GM23338 (cell line): ENCODE results near the gene CHN2. TPM values are rescaled to one million over a fixed set of nuclear protein-coding genes. Genes with fewer than 3 reads are reported as not detected.

Experiments
- ATAC-seq: fragments of 200-7000 bp; cut with Tn5 transposase; 3 replicates; pipeline ENCODE4 v1.9.1; 2020
- DNase-seq: peaks from one replicate; pipeline ENCODE4 v3.0.0-alpha.2; 2015; ENCODE audit warnings: low spot score
- H2AFZ ChIP-seq: fragments of 200-600 bp; sonication (generic); 2 replicates; pipeline ENCODE4 v1.8.0; 2016; ENCODE audit warnings: antibody characterized with exemption, mild to moderate bottlenecking, moderate library complexity
- H3F3A ChIP-seq: fragments of 200-600 bp; sonication (generic); replicated peaks from 2 replicates; pipeline ENCODE4 v1.8.0; 2017; ENCODE audit warnings: antibody characterized with exemption, mixed run types, low read depth
- H3K27ac ChIP-seq: fragments of 200-600 bp; sonication (generic); 2 replicates; pipeline ENCODE4 v1.6.1; 2016; ENCODE audit warnings: low read depth
- H3K27me3 ChIP-seq: fragments of 200-600 bp; sonication (generic); 2 replicates; pipeline ENCODE4 v1.8.0; 2016; ENCODE audit warnings: mild to moderate bottlenecking, mixed run types, moderate library complexity; ENCODE audit not compliant: insufficient read depth
- H3K36me3 ChIP-seq: fragments of 200-600 bp; sonication (generic); 2 replicates; pipeline ENCODE4 v1.8.0; 2016; ENCODE audit warnings: mild to moderate bottlenecking; ENCODE audit not compliant: insufficient read depth
- H3K4me1 ChIP-seq: fragments of 200-600 bp; sonication (generic); 2 replicates; pipeline ENCODE4 v1.8.0; 2016; ENCODE audit warnings: mild to moderate bottlenecking, moderate library complexity; ENCODE audit not compliant: insufficient read depth
- H3K4me2 ChIP-seq: fragments of 200-600 bp; sonication (generic); 2 replicates; pipeline ENCODE4 v1.7.1; 2017; ENCODE audit warnings: mixed run types
- H3K4me3 ChIP-seq: fragments of 200-600 bp; sonication (generic); 2 replicates; pipeline ENCODE4 v1.6.1; 2016; ENCODE audit warnings: mixed run types
- H3K79me2 ChIP-seq: fragments of 200-600 bp; sonication (generic); replicated peaks from 2 replicates; pipeline ENCODE4 v1.8.0; 2017; ENCODE audit warnings: mild to moderate bottlenecking; ENCODE audit not compliant: insufficient read depth
- H3K9me2 ChIP-seq: fragments of 200-600 bp; sonication (generic); 2 replicates; pipeline ENCODE4 v1.8.0; 2017; ENCODE audit not compliant: insufficient read depth
- H4K20me1 ChIP-seq: fragments of 200-600 bp; sonication (generic); replicated peaks from 2 replicates; pipeline ENCODE4 v1.8.0; 2017; ENCODE audit warnings: mild to moderate bottlenecking; ENCODE audit not compliant: insufficient read depth
- H3K27ac Mint-ChIP-seq: 2 replicates; pipeline ENCODE4 v1.8.0; 2020; ENCODE audit warnings: inconsistent platforms, mild to moderate bottlenecking, moderate library complexity, mixed read lengths
- H3K27me3 Mint-ChIP-seq: 3 replicates; pipeline ENCODE4 v1.8.0; 2022; ENCODE audit warnings: low read depth, mild to moderate bottlenecking, moderate library complexity, mixed read lengths, inconsistent platforms; ENCODE audit not compliant: insufficient read depth, poor library complexity
- H3K36me3 Mint-ChIP-seq: 3 replicates; pipeline ENCODE4 v1.8.0; 2021; ENCODE audit warnings: low read depth, mild to moderate bottlenecking, inconsistent platforms, moderate library complexity, mixed read lengths
- H3K4me1 Mint-ChIP-seq: 3 replicates; pipeline ENCODE4 v1.8.0; 2020; ENCODE audit warnings: mild to moderate bottlenecking, inconsistent platforms, mixed read lengths
- H3K4me3 Mint-ChIP-seq: 3 replicates; pipeline ENCODE4 v1.8.0; 2021; ENCODE audit warnings: moderate library complexity, mild to moderate bottlenecking, inconsistent platforms, mixed read lengths
- H3K9me3 Mint-ChIP-seq: 3 replicates; pipeline ENCODE4 v1.8.0; 2020; ENCODE audit warnings: moderate library complexity, mild to moderate bottlenecking, inconsistent platforms, mixed read lengths
- ETS1 ChIP-seq: IDR thresholded peaks from 2 replicates; pipeline ENCODE4 v1.6.1; 2016; ENCODE audit warnings: antibody characterized with exemption
- EZH2phosphoT487 ChIP-seq: fragments of 200-600 bp; sonication (generic); IDR thresholded peaks from one replicate; pipeline ENCODE4 v1.8.1; 2018; ENCODE audit warnings: antibody characterized with exemption; ENCODE audit not compliant: unreplicated experiment
- JUNB ChIP-seq: IDR thresholded peaks from one replicate; pipeline ENCODE4 v1.6.1; 2016; ENCODE audit warnings: antibody characterized with exemption; ENCODE audit not compliant: unreplicated experiment
- NANOG ChIP-seq: IDR thresholded peaks from 2 replicates; pipeline ENCODE4 v1.6.1; 2016; ENCODE audit warnings: antibody characterized with exemption, borderline replicate concordance
- REST ChIP-seq: IDR thresholded peaks from one replicate; pipeline ENCODE4 v1.6.1; 2018; ENCODE audit warnings: antibody characterized with exemption; ENCODE audit not compliant: unreplicated experiment
- STAT1 ChIP-seq: IDR thresholded peaks from one replicate; pipeline ENCODE4 v1.6.1; 2016; ENCODE audit warnings: antibody characterized with exemption; ENCODE audit not compliant: unreplicated experiment
- ZNF114 ChIP-seq: fragments of 250-450 bp; sonication (Bioruptor Pico); IDR thresholded peaks from 2 replicates; pipeline ENCODE4 v1.5.0; 2020; ENCODE audit warnings: mild to moderate bottlenecking, moderate library complexity
- polyA plus RNA-seq: library from polyadenylated mRNA; unstranded; fragments of >200 nt; fragmentation: Nextera tagmentation; extraction: Ambion mirVana; gene quantifications from 2 replicates; pipeline ENCODE4 v1.2.1, GENCODE V29; 2016
- total RNA-seq: library from RNA; depleted of rRNA; stranded (reverse); fragments of >200 nt; shearing (Covaris generic); gene quantifications from 2 replicates; pipeline ENCODE4 v1.2.3, GENCODE V29; 2014

The CHN2 gene
- total and polyA plus RNA-seq, 2 experiments from 2014 or later, result 6.1 to 7.5 TPM

- no peak overlapping the region for H2AFZ ChIP-seq
- no peak overlapping the region for H3K4me2 ChIP-seq
- no peaks in the 10 kb centered on the region for H4K20me1 ChIP-seq
- H3K79me2 ChIP-seq, result no peaks in the 10 kb centered on the region
- H3K4me1 Mint-ChIP-seq, result peaks cover 50% of the 10 kb centered on the region
- no peak overlapping the region for H3K27ac ChIP-seq
- no peak overlapping the region for H3K27ac Mint-ChIP-seq
- no peaks in the 10 kb centered on the region for H3K36me3 ChIP-seq
- TF ChIP-seq REST, result no peak
- H3K4me3 Mint-ChIP-seq, result no peak overlapping the region
- no peaks in the 10 kb centered on the region; the same call in 2 of the 3 replicates for H3K9me3 Mint-ChIP-seq
- DNase-seq (no peak), ATAC-seq (no peak)
- H3K9me2 ChIP-seq, result no peaks in the 10 kb centered on the region
- H3F3A ChIP-seq, result no peaks in the 10 kb centered on the region
- no peaks in the 10 kb centered on the region for H3K36me3 Mint-ChIP-seq
- H3K27me3 ChIP-seq, result no peaks in the 10 kb centered on the region
- no peak overlapping the region for H3K4me3 ChIP-seq
- H3K4me1 ChIP-seq, result peaks cover 41% of the 10 kb centered on the region
- peaks cover 4% of the 10 kb centered on the region for H3K27me3 Mint-ChIP-seq
Observed at GRCh38 chr7:29274146-29275017, 79.8 kb downstream of the CHN2 start.

GRCh38 chr7:29275018-29275318 lies 80.4 kb downstream of the CHN2 start:
- DNase-seq, result no peak
- Mint-ChIP-seq H3K4me1 (peaks cover 50% of the 10 kb centered on the region), H3K9me3 (no peaks in the 10 kb centered on the region; the same call in 2 of the 3 replicates), H3K27me3 (peaks cover 9% of the 10 kb centered on the region), H3K4me3 (no peak overlapping the region), H3K27ac (no peak overlapping the region), H3K36me3 (no peaks in the 10 kb centered on the region)
- Histone ChIP-seq H3K4me3 (no peak overlapping the region), H3K4me1 (peaks cover 41% of the 10 kb centered on the region), H3K36me3 (no peaks in the 10 kb centered on the region), H4K20me1 (no peaks in the 10 kb centered on the region), H3K27ac (no peak overlapping the region), H3F3A (no peaks in the 10 kb centered on the region), H3K79me2 (no peaks in the 10 kb centered on the region), H3K9me2 (no peaks in the 10 kb centered on the region), H3K27me3 (no peaks in the 10 kb centered on the region), H3K4me2 (no peak overlapping the region), H2AFZ (no peak overlapping the region)
- ATAC-seq, result no peak
- TF ChIP-seq ETS1, result no peak
- no peak for TF ChIP-seq STAT1
- TF ChIP-seq REST, result no peak
- no peak for TF ChIP-seq ZNF114
- no peak for TF ChIP-seq NANOG
- no peak for TF ChIP-seq JUNB
- no peak for TF ChIP-seq EZH2phosphoT487
